HG02678 (cell line): ENCODE results near the gene OR4A47.
"Not testable (repeated sequence)": the region's sequence is repeated elsewhere in the genome, so short reads cannot be mapped to it uniquely, and the experiment has no call there.

Experiments
- ATAC-seq: cut with Tn5 transposase; IDR thresholded peaks from one replicate; pipeline ENCODE4 v1.9.1; 2021; ENCODE audit warnings: mild to moderate bottlenecking, moderate library complexity; ENCODE audit not compliant: unreplicated experiment

The OR4A47 gene, protein sequence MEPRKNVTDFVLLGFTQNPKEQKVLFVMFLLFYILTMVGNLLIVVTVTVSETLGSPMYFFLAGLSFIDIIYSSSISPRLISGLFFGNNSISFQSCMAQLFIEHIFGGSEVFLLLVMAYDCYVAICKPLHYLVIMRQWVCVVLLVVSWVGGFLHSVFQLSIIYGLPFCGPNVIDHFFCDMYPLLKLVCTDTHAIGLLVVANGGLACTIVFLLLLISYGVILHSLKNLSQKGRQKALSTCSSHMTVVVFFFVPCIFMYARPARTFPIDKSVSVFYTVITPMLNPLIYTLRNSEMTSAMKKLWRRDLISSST

DNA sequence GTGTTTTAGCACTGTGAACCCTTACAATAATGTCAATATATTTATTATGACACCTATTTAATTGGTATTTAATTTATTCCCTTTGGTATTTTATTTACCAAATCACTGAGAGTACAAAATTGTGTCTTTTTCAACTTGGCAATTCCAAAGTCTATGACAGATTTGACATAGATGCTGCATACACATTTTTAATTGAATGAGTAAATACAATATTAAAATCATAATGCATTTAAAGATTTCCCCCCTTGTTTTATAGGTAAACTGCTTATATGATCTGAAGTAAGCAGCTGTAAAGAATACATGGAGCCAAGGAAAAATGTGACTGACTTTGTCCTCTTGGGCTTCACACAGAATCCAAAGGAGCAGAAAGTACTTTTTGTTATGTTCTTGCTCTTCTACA, at the start of gene OR4A47:
TSS of gene OR4A47 (plus strand) at position 301 of the 400 bp plus-strand sequence. CDS start at position 301, 0 bp downstream.
- ATAC-seq = not testable (repeated sequence)

DNA sequence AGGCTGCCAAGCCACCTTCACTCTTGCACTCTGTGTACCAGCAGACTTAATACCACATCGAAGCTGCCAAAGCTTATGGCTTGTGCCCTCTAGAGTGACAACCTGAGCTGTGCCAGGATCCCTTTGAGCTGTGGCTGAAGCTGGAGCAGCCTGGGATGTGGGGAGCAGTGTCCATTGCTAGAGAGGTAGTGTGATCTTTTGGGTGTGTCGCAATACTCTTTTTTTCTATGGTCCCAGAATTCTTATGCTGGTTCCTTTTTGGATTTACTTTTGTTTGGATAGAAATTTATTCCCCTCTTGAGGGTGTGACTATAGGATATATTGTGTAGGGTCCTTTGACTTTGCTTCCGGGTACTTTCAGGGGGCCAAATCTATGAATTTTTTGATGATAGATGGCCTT, 32.7 kb upstream of the OR4A47 start:
- not testable (repeated sequence) for ATAC-seq

DNA sequence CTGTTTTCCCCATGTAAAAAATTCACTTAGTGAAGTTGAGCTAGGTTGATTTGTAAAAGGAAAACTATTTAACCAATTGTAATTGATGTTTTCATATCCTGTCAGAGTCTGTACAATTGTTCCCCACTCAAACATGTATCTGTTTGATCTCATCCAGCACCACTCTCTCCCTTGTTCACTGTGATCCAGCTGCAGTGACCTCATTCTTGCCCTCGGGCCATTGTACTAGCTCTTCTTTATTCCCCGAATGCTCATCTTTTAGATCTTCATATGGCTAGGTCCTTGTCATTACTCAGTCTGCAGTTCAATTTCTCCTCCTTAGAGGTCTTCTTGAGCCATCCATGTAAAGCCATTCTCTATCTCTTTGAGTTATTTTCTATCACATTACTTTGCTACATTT, 14.6 kb upstream of the OR4A47 start:
- ATAC-seq = not testable (repeated sequence)

DNA sequence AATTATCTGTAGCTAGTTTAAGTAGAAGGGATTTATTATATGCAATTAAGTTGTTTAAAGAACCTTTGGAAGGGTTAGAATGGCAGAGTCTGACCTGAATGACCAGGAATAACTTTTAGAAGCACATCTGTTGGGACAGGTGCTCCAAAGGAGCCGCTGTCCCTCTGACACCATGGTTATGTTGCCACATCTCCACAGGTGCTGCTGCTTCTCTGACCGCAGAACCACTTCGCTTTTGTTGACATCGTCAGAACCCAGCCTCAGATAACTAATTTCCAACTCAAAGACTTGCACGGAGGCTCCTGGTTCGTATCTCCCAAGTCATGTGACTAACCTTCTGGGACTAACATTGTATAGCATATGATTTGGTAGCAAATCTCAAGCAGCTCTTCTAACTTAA, 13.9 kb upstream of the OR4A47 start:
- not testable (repeated sequence) for ATAC-seq

DNA sequence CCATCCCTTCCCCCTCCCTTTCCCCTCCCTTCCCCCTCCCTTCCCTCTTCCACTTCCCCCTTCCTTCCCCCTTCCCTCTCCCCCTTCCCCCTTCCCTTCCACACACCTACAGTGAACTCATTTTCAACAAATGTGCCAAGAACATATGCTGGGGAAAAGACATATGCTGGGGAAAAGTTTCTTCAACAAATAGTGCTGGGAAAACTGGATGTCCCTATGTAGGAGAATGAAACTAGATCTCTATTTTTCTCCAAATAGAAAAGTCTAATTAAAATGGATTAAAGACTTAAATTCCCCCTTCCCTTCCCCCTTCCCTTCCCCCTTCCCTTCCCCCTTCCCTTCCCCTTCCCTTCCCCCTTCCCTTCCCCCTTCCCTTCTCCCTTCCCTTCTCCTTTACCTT, 17.6 kb downstream of the OR4A47 start:
- not testable (repeated sequence) for ATAC-seq

DNA sequence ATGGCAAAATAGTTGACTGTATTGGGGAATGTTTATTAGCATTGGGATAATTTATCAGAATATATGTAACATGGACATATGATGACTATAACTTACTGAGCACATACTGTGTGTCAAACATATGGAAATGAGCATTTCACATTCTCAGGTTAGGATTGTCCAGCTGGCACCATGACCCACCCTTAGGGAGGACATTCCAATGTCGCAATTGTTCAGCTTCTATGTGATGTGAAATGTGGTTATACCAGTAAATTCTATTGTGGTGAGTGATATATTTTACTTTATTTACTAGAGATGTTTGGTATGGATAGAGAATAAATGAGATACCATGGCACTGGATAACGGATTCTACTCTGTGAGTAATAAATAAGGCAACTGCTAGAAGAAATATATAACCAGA, 50.4 kb downstream of the OR4A47 start:
- ATAC-seq = no peak
